ENCODE results near the gene KRTAP2-2.

GRCh38 chr17:41026715-41027471 lies 28.1 kb downstream of the KRTAP2-2 start, which contains the start of gene KRTAP1-5:
- TF ChIP-seq NFE2L2 (IDR thresholded peaks at IDR 0.05; ENCODE audit: low read depth, low read length) (no peak), POLR2A (IDR thresholded peaks at IDR 0.05; ENCODE audit: low read depth, low read length) (no peak), RCOR1 (IDR thresholded peaks at IDR 0.05; ENCODE audit: insufficient replicate concordance, low read length) (peak; percentile 28), CTCF (conservative IDR thresholded peaks at IDR 0.05; ENCODE audit: low read depth, low read length) (no peak), USF2 (IDR thresholded peaks at IDR 0.05; ENCODE audit: low read depth, low read length) (no peak), RFX5 (IDR thresholded peaks at IDR 0.05; ENCODE audit: low read depth, low read length) (no peak), CEBPB (IDR thresholded peaks at IDR 0.05; ENCODE audit: low read depth, low read length) (peak; percentile 93)

Measured in IMR-90 (cell line).